ENCODE measurements around the gene AMBRA1. TPM values are rescaled to one million over a fixed set of nuclear protein-coding genes. Genes with fewer than 3 reads are reported as not detected.

AMBRA1 gene
- total RNA-seq, 4 donors from 2014 or later, result 25.7 to 33.1 (median 30.2) TPM

DNA sequence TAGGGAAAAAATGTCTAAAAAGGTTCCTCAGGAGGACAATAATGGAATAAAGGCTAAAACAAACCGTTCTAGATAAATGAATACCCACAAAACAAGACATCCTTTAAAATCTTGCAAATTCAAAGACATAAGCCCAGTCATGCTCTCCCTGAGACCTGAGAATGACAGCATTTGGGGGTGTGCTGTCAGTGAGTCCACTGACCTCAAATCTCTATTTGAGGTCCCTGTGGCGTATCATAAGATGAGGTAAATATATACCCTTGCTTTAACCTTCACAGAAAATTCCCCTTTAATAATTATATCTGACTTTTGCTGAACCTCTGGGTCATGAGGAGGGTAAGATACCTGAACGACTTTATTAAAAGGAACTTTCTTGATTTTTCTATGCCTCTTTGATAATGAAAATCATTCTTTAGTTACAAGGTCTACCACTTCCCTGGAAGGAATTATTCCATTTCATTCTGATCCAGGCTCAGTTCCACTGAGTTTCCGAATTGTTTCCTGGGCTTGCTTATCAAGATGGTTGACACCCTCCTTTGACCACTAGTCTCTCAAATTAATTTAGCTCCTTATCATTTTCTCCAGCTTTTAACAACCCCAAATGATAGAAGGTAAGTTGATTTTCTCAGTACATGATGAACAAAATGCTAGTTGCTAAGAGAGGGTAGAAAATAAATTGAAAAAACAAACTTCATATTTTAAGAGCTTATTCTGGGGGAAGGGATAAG, 148.5 kb downstream of the AMBRA1 start:
- ATAC-seq, result no peak
- WGBS, 2 donors (ENCODE audit: low coverage in 1 of 2), result 75 to 91% methylated on average over 4 of the region's 4 CpGs
- Histone ChIP-seq H3K9me3 (no peaks in the 10 kb centered on the region), H3K27ac (peak overlapping the region in 1 of 4 donors; percentile 55), H3K4me1 (peaks cover 3 to 26% (median 6%) of the 10 kb centered on the region in 3 donors), H3K36me3 (peaks cover 2 to 26% of the 10 kb centered on the region in 2 donors), H3K4me3 (no peak overlapping the region), H3K27me3 (no peaks in the 10 kb centered on the region)
- TF ChIP-seq POLR2AphosphoS5 (IDR thresholded peaks at IDR 0.05) (no peak), EP300 (IDR thresholded peaks at IDR 0.05) (no peak), POLR2A (IDR thresholded peaks at IDR 0.05) (no peak)
- TF ChIP-seq, protein P1, sequence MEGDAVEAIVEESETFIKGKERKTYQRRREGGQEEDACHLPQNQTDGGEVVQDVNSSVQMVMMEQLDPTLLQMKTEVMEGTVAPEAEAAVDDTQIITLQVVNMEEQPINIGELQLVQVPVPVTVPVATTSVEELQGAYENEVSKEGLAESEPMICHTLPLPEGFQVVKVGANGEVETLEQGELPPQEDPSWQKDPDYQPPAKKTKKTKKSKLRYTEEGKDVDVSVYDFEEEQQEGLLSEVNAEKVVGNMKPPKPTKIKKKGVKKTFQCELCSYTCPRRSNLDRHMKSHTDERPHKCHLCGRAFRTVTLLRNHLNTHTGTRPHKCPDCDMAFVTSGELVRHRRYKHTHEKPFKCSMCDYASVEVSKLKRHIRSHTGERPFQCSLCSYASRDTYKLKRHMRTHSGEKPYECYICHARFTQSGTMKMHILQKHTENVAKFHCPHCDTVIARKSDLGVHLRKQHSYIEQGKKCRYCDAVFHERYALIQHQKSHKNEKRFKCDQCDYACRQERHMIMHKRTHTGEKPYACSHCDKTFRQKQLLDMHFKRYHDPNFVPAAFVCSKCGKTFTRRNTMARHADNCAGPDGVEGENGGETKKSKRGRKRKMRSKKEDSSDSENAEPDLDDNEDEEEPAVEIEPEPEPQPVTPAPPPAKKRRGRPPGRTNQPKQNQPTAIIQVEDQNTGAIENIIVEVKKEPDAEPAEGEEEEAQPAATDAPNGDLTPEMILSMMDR (IDR thresholded peaks at IDR 0.05), result no peak

DNA sequence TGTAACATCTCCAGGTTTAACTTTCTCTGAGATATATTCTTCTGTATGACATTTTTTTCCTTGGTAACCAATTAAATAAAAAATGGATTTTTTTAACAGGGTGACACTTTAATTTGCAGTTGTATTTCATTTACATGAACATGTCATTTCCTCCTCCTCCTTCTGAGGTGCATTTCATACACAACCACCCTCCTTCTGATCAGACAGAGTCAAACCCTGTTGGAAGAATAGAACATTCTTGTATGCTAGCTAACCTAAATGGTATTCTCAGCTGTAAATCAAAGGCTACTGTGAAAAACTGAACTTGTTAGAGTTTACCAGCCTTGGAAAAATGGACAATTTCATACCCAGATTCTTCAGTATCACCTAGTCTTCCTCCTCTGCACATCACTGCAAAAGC, 149.5 kb downstream of the AMBRA1 start:
- no peaks in the 10 kb centered on the region for H3K27me3 ChIP-seq
- H3K27ac ChIP-seq, result no peak overlapping the region

DNA sequence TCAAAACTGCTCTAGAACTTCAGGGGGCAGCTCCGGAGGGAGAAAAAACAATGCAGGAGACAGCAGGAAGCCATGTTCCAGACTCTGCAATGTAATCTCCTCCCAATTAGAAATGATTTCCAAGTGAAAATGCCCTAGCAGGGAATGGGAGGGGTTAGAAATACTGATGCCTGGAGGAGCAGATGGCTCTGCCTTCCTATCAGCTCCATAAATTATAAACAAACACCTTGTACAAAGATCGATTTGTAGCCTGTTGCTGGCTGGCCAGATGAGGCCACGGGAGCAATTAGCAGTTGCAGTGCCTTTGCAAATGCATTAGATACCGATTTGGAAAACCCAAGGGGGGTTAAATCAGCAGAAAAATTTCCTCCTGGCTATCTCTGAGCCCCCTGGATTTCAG, 155.6 kb downstream of the AMBRA1 start:
- H3K9me3 ChIP-seq, result no peaks in the 10 kb centered on the region
- no peak overlapping the region for H3K27ac ChIP-seq
- TF ChIP-seq POLR2AphosphoS5 (IDR thresholded peaks at IDR 0.05), result no peak
- TF ChIP-seq, protein P1 (IDR thresholded peaks at IDR 0.05), result no peak
- TF ChIP-seq POLR2A (IDR thresholded peaks at IDR 0.05), result no peak
- TF ChIP-seq EP300 (IDR thresholded peaks at IDR 0.05), result no peak
- no peak overlapping the region for H3K4me3 ChIP-seq
- ATAC-seq, result no peak
- H3K36me3 ChIP-seq, result peaks cover 0 to 54% of the 10 kb centered on the region in 2 donors
- peaks cover 0 to 10% (median 0%) of the 10 kb centered on the region in 3 donors for H3K4me1 ChIP-seq
- WGBS, 2 donors (ENCODE audit: low coverage in 1 of 2), result 42 to 57% methylated on average over 1 to 4 of the region's 4 CpGs
- no peaks in the 10 kb centered on the region for H3K27me3 ChIP-seq

More for the DNA sequence above, 149.5 kb downstream of the AMBRA1 start:
- TF ChIP-seq, protein P1 (IDR thresholded peaks at IDR 0.05), result no peak
- TF ChIP-seq EP300 (IDR thresholded peaks at IDR 0.05) (no peak), POLR2AphosphoS5 (IDR thresholded peaks at IDR 0.05) (no peak), POLR2A (IDR thresholded peaks at IDR 0.05) (no peak)
- Histone ChIP-seq H3K9me3 (no peaks in the 10 kb centered on the region), H3K36me3 (peaks cover 2 to 26% of the 10 kb centered on the region in 2 donors), H3K4me1 (peaks cover 3 to 25% (median 6%) of the 10 kb centered on the region in 3 donors), H3K4me3 (no peak overlapping the region)
- ATAC-seq, result no peak

DNA sequence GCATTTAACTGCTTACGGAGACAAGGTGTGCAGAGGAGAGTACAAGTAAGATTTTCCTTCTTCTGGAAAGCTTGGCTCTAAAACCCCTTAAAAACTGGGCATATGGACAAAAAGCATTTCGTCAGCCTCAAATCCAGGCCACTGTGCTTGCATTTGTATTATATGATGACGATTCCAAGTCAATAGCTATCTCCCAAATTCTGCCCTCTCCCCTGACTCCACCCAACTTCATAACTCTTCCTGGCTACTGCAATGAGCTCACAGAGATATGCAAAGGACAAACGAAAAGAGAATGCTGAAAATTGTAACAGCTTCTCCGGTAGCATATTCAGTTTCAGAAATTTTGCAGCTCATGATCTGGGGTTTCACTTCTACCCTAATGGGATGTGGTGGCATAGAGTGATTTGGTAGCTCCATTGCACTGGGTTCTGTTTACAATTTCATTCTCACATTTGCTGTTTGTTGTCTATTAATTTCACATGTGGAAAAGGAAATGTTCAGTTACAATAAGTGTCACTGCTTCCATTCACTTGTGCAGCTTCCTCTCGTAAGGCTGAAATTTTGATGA, 156.6 kb downstream of the AMBRA1 start:
- Histone ChIP-seq H3K9me3 (no peaks in the 10 kb centered on the region), H3K27me3 (no peaks in the 10 kb centered on the region), H3K27ac (no peak overlapping the region), H3K4me1 (peaks cover 0 to 10% (median 0%) of the 10 kb centered on the region in 3 donors), H3K4me3 (no peak overlapping the region), H3K36me3 (peaks cover 0 to 54% of the 10 kb centered on the region in 2 donors)
- TF ChIP-seq, protein P1 (IDR thresholded peaks at IDR 0.05), result no peak
- TF ChIP-seq POLR2A (IDR thresholded peaks at IDR 0.05) (no peak), POLR2AphosphoS5 (IDR thresholded peaks at IDR 0.05) (no peak), EP300 (IDR thresholded peaks at IDR 0.05) (no peak)
- no peak for ATAC-seq
- WGBS, 2 donors (ENCODE audit: low coverage in 1 of 2), result 62 to 70% methylated on average over 5 to 6 of the region's 6 CpGs

DNA sequence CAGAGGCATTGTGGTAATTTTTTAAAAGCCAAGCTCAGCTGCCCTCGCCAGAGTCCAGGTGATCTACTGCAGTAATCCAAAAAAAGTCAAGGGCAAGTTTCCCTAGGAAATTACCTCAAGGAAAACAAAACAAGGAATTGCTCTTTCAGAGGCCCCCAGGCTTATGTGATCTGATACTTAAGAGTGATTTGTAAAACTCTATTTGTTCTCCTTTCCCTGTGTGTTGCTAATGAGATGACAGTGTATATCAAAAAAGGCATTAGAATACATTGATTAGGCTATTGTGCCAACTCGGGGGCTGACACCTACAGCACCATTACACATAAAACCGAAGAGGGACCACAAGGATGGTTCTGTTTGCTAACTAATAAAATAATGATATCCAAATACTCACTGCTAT, 157.7 kb downstream of the AMBRA1 start:
- Histone ChIP-seq H3K4me1 (peaks cover 0 to 10% (median 0%) of the 10 kb centered on the region in 3 donors), H3K4me3 (no peak overlapping the region), H3K27ac (no peak overlapping the region), H3K27me3 (no peaks in the 10 kb centered on the region), H3K9me3 (no peaks in the 10 kb centered on the region), H3K36me3 (peaks cover 2 to 54% of the 10 kb centered on the region in 2 donors)
- WGBS, 2 donors (ENCODE audit: low coverage in 1 of 2), result 66 to 72% methylated on average over 3 of the region's 3 CpGs
- no peak for TF ChIP-seq POLR2A (IDR thresholded peaks at IDR 0.05)
- TF ChIP-seq, protein P1 (IDR thresholded peaks at IDR 0.05), result no peak
- TF ChIP-seq POLR2AphosphoS5 (IDR thresholded peaks at IDR 0.05), result no peak
- TF ChIP-seq EP300 (IDR thresholded peaks at IDR 0.05), result no peak
- no peak for ATAC-seq
